B cell (primary cell): Measurements from ENCODE around the gene LAYN. TPM values are rescaled to one million over a fixed set of nuclear protein-coding genes. Genes with fewer than 3 reads are reported as not detected.

Experiments
- ATAC-seq: fragments of 200-7000 bp; cut with Tn5 transposase; one replicate; pipeline ENCODE4 v1.10.0; 2021; ENCODE audit warnings: low read depth, mild to moderate bottlenecking, moderate number of reproducible peaks, moderate library complexity
- CTCF ChIA-PET: fragments of 350-600 bp; sonication (Branson Sonifier 250); formaldehyde crosslinking; loops from one replicate; lab custom pipeline; 2021; ENCODE audit warnings: antibody characterized with exemption, inconsistent platforms; lab: Charles Lee
- POLR2A ChIA-PET: fragments of 350-600 bp; sonication (Branson Sonifier 250); formaldehyde crosslinking; loops from one replicate; lab custom pipeline; 2021; ENCODE audit warnings: antibody characterized with exemption; lab: Charles Lee
- DNase-seq: peaks from one replicate; pipeline ENCODE4 v3.0.0; 2013
- H2AFZ ChIP-seq: 2 replicates; pipeline ENCODE4 v1.6.1; 2012; ENCODE audit warnings: mild to moderate bottlenecking, low read depth, low read length; ENCODE audit not compliant: insufficient read depth, poor library complexity, severe bottlenecking
- H3K27ac ChIP-seq, 2 donors: 1 replicate in 1 of 2; 2 replicates in 1 of 2; pipeline ENCODE4 v1.5.1; 2012 to 2013; ENCODE audit warnings: low read length in 2 of 2, mild to moderate bottlenecking in 2 of 2, moderate library complexity in 1 of 2
- H3K27me3 ChIP-seq, 4 experiments: fragments of 200-600 bp in 1 of 4; sonication (generic) in 1 of 4; replicated peaks in 1 of 4; 1 replicate in 2 of 4; 2 replicates in 2 of 4; pipeline versions ENCODE4 v1.6.1 to v1.7.0; 2013 to 2016; ENCODE audit warnings: low read length in 3 of 4, mild to moderate bottlenecking in 2 of 4, mixed read lengths in 1 of 4, moderate library complexity in 1 of 4; ENCODE audit not compliant: insufficient read depth in 4 of 4, control insufficient read depth in 3 of 4; ENCODE audit errors: control extremely low read depth in 1 of 4
- H3K36me3 ChIP-seq, 2 experiments: replicated peaks in 1 of 2; 1 replicate in 1 of 2; 2 replicates in 1 of 2; pipeline versions ENCODE4 v1.6.1 to v1.7.1; 2013; ENCODE audit warnings: low read length in 1 of 2; ENCODE audit not compliant: insufficient read depth in 2 of 2, control insufficient read depth in 1 of 2; ENCODE audit errors: control extremely low read depth in 1 of 2, extremely low read depth in 1 of 2
- H3K4me1 ChIP-seq, 2 donors: fragments of 200-600 bp in 1 of 2; sonication (generic) in 1 of 2; 1 replicate in 1 of 2; 2 replicates in 1 of 2; pipeline versions ENCODE4 v1.5.1 to v1.6.1; 2013 to 2017; ENCODE audit warnings: low read length in 2 of 2; ENCODE audit not compliant: control insufficient read depth in 2 of 2, insufficient read depth in 2 of 2
- H3K4me2 ChIP-seq: replicated peaks from 2 replicates; pipeline ENCODE3; 2012; ENCODE audit warnings: mild to moderate bottlenecking, low read depth, low read length; ENCODE audit not compliant: poor library complexity, severe bottlenecking
- H3K4me3 ChIP-seq, 5 experiments: fragments of 200-600 bp in 1 of 5; sonication (generic) in 1 of 5; 1 replicate in 3 of 5; 2 replicates in 2 of 5; pipeline versions ENCODE4 v1.5.1 to v1.7.0; 2011 to 2016; ENCODE audit warnings: low read length in 4 of 5, mild to moderate bottlenecking in 4 of 5, low read depth in 2 of 5, control low read depth in 1 of 5, moderate library complexity in 1 of 5; ENCODE audit not compliant: insufficient read depth in 1 of 5; ENCODE audit errors: control extremely low read depth in 1 of 5, extremely low read depth in 1 of 5
- H3K79me2 ChIP-seq: fragments of 200-600 bp; sonication (generic); one replicate; pipeline ENCODE4 v1.6.0; 2016; ENCODE audit warnings: low read length; ENCODE audit not compliant: control insufficient read depth, insufficient read depth
- H3K9ac ChIP-seq: fragments of 200-600 bp; sonication (generic); 2 replicates; pipeline ENCODE4 v1.6.1; 2017; ENCODE audit warnings: mild to moderate bottlenecking, low read length, moderate library complexity
- H3K9me3 ChIP-seq, 3 donors: one replicate each; pipeline versions ENCODE4 v1.6.1 to v1.7.1; 2013; ENCODE audit warnings: low read length in 2 of 3; ENCODE audit not compliant: control insufficient read depth in 2 of 3, insufficient read depth in 1 of 3; ENCODE audit errors: control extremely low read depth in 1 of 3
- H4K20me1 ChIP-seq: 2 replicates; pipeline ENCODE4 v1.6.0; 2012; ENCODE audit warnings: mild to moderate bottlenecking, low read length; ENCODE audit not compliant: insufficient read depth, control insufficient read depth, poor library complexity, severe bottlenecking
- H3K27ac Mint-ChIP-seq: one replicate; pipeline ENCODE4 v1.8.0; 2021; ENCODE audit warnings: mixed read lengths
- H3K27me3 Mint-ChIP-seq: one replicate; pipeline ENCODE4 v1.8.0; 2021; ENCODE audit warnings: mixed read lengths
- H3K4me1 Mint-ChIP-seq: one replicate; pipeline ENCODE4 v1.8.0; 2021; ENCODE audit warnings: mixed read lengths
- H3K4me3 Mint-ChIP-seq: one replicate; pipeline ENCODE4 v1.8.0; 2021; ENCODE audit warnings: mixed read lengths
- H3K9me3 Mint-ChIP-seq: one replicate; pipeline ENCODE4 v1.8.0; 2022; ENCODE audit warnings: mixed read lengths; ENCODE audit not compliant: insufficient read depth
- EZH2 ChIP-seq: IDR thresholded peaks from 2 replicates; pipeline ENCODE4 v1.6.1; 2012; ENCODE audit warnings: borderline replicate concordance, low read depth, mild to moderate bottlenecking, moderate library complexity, low read length; ENCODE audit not compliant: insufficient read depth, poor library complexity, severe bottlenecking
- WGBS: methylation state at CpG from one replicate; pipeline ENCODE4 v1.1.5; 2013; ENCODE audit warnings: missing lambda C conversion rate; ENCODE audit not compliant: insufficient coverage; 5-methylcytosine and 5-hydroxymethylcytosine counted together
- intact Hi-C: fragments of 100-400 bp; cut with micrococcal nuclease; formaldehyde crosslinking; loops from one replicate; pipeline ENCODE4 v1.10.0; 2022
- polyA plus RNA-seq: library from polyadenylated mRNA; depleted of rRNA; stranded (reverse); fragments of >200 nt; gene quantifications from 2 replicates; pipeline ENCODE4 v1.2.3, GENCODE V29; 2012
- small RNA-seq: library from RNA; depleted of rRNA; stranded (forward); fragments of <200 nt; gene quantifications from one replicate; pipeline ENCODE3, GENCODE V24; 2012; ENCODE audit warnings: low replicate concordance, low read depth; ENCODE audit not compliant: insufficient read length
- total RNA-seq, 2 donors: library from RNA; stranded (reverse); fragments of 120-200 nt in 1 of 2; gene quantifications; 1 replicate in 1 of 2; 2 replicates in 1 of 2; pipeline versions ENCODE4 v1.2.3 to v1.2.4, GENCODE V29; 2013 to 2022
- TF ChIP-seq, protein P1 (sequence below): fragments of 200-600 bp; IDR thresholded peaks from one replicate; pipeline ENCODE4 v1.8.0; 2022; ENCODE audit warnings: antibody characterized with exemption, mild to moderate bottlenecking

Gene LAYN
- total and polyA plus RNA-seq, 2 donors (not counting 1 experiment from before 2014, with no cell fraction given), result not detected

DNA sequence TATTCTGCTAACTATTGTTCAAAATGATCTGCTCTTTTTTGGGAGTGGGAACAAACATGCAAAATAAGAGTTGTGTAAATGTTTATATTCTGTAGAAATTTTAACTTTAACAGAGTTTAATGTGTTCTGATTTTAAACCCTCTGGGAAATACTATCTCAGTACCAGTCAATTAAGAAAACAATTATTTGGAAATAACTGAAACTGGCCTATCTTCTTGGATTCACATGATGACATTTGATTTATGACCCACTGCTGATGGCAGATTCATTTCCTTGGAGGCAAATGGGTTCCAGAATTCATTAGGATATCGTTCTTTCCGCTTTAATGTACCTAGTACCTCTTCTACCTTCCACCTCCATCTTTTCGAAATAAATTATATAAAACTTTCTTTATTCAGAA is 67.2 kb downstream of the LAYN start:
- Histone ChIP-seq H4K20me1 (peaks cover 10% of the 10 kb centered on the region), H3K4me2 (no peak overlapping the region), H3K9me3 (no peaks in the 10 kb centered on the region), H3K36me3 (no peaks in the 10 kb centered on the region), H3K27me3 (no peaks in the 10 kb centered on the region), H3K4me3 (no peak overlapping the region), H3K79me2 (peaks cover 47% of the 10 kb centered on the region), H2AFZ (no peak overlapping the region), H3K4me1 (peaks cover 12 to 14% of the 10 kb centered on the region in 2 donors), H3K9ac (no peak overlapping the region), H3K27ac (no peak overlapping the region)
- Mint-ChIP-seq H3K27me3 (no peaks in the 10 kb centered on the region), H3K27ac (no peak overlapping the region), H3K4me1 (peaks cover 18% of the 10 kb centered on the region), H3K4me3 (no peak overlapping the region), H3K9me3 (no peaks in the 10 kb centered on the region)
- ATAC-seq (no peak), DNase-seq (no peak)
- intact Hi-C loops, result no loop called here
- TF ChIP-seq, protein P1, sequence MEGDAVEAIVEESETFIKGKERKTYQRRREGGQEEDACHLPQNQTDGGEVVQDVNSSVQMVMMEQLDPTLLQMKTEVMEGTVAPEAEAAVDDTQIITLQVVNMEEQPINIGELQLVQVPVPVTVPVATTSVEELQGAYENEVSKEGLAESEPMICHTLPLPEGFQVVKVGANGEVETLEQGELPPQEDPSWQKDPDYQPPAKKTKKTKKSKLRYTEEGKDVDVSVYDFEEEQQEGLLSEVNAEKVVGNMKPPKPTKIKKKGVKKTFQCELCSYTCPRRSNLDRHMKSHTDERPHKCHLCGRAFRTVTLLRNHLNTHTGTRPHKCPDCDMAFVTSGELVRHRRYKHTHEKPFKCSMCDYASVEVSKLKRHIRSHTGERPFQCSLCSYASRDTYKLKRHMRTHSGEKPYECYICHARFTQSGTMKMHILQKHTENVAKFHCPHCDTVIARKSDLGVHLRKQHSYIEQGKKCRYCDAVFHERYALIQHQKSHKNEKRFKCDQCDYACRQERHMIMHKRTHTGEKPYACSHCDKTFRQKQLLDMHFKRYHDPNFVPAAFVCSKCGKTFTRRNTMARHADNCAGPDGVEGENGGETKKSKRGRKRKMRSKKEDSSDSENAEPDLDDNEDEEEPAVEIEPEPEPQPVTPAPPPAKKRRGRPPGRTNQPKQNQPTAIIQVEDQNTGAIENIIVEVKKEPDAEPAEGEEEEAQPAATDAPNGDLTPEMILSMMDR, result no peak
- no peak for TF ChIP-seq EZH2
- ChIA-PET CTCF (no interaction called here), POLR2A (no interaction called here)
- no CpG with 5 or more reads among the region's 3 CpGs for WGBS

Small RNAs within 50 kb of the gene (small RNA-seq; reads per million reads assigned to genes)
- gene MIR34B (not detected), gene MIR34C (not detected)

Other genes with a start within 250 kb of the LAYN start
- gene POU2AF3, start 242.2 kb upstream of the LAYN start, total RNA-seq, result 0.85 and 2.1 TPM in 2 replicates
- gene POU2AF3, start 242.2 kb upstream of the LAYN start, polyA plus RNA-seq, result 0.48 and 0.51 TPM in 2 replicates
- gene POU2AF1, start 161.4 kb upstream of the LAYN start, total RNA-seq, result 404 and 407 TPM in 2 replicates
- 186 and 308 TPM in 2 replicates for gene POU2AF1, start 161.4 kb upstream of the LAYN start, polyA plus RNA-seq
- gene BTG4, start 28.3 kb upstream of the LAYN start, total RNA-seq, result not detected in 2 replicates
- not detected in 2 replicates for gene BTG4, start 28.3 kb upstream of the LAYN start, polyA plus RNA-seq
- gene HOATZ, start 25.9 kb upstream of the LAYN start, total RNA-seq, result not detected in 2 replicates
- gene HOATZ, start 25.9 kb upstream of the LAYN start, polyA plus RNA-seq, result not detected in 2 replicates
- 20.4 and 21.8 TPM in 2 replicates for gene SIK2, start 61.7 kb downstream of the LAYN start, total RNA-seq
- 4.9 and 6.2 TPM in 2 replicates for gene SIK2, start 61.7 kb downstream of the LAYN start, polyA plus RNA-seq
- gene PPP2R1B, start 225.7 kb downstream of the LAYN start, total RNA-seq, result 35.6 and 37.0 TPM in 2 replicates
- gene PPP2R1B, start 225.7 kb downstream of the LAYN start, polyA plus RNA-seq, result 8.2 and 9.7 TPM in 2 replicates